Measurements from ENCODE around the gene SAP25.
A peak's percentile ranks its signal among the peaks of the same experiment; 100 is the strongest.

The SAP25 gene
- total RNA-seq, result 0 reads per million in 3 experiments

DNA sequence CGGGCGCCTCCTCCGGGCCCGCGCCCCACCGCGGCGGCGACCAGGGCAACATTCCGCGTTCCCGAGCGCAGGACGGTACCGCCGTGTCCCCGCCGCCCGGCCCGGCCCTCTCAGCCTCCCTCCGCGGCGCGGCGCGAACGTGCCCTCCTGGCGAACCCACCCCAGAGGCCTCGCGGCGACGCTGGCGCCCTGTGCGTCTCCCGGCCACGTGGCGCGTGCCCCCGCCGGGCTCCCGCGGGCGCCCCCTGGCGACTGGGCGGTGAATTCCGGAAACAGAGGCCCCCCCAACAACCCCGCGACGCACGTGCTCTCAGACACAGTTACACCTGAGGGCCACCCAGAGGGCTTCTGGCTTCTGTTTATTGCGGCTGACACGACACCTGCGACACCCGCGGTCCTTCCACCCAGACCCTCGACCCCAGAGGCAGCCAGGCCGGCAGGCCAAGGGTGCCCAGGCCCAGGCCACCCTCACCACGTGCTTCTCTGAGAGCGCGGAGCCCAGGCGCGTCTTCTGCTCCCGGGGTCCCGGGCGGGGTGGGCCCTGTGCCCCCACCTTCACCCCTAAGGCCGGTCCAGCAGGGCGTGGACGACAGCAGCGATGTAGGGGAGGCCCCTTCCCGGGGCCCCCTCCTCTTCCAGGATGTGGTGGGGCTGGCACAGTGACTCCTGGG is at the start of gene SAP25:
Gene SAP25, minus strand, starts transcription at position 210 of the 671 bp plus-strand sequence. Its CDS starts 158 bp downstream, at position 52.
- DNase-seq, result no peak

DNA sequence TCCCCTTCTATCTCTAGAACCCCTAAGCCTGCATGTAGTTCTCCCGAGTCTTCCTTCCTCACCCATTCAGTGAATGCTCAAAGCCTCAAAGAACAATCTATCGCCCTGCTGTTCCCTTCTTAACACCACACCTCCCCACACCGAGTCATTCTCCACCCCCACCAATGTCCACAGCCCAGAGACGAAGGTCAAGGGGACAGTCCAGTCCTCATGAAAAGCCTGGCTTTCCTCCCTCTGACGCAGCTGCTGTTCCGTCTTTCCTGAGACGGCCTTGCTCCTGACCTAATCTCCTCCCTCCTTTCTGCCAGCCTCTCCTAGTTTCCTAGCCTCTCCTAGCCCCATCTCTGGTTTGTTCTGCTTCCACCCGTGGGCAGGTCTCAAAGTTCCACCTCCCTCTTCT is 47.9 kb upstream of the SAP25 start:
- DNase-seq, result no peak

DNA sequence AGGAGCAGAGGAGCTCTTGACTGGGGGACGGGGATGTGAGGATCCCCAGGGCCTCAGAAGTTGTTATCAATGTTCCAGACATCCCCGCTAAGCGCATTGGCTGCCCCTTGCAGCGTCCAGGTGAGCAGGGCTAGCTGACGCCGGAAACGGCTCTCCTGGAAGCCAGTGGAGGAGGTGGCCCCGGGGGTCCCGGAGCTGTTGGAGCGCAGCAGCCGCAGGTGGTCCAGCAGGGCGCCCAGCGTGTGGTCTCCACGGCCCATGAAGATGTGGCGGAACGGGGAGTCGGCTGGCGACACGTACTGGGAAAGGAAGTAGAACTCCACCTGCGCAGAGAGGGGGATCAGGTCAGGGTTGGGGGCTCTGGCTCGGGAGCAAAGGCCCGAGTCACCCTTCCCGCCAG is 47.1 kb upstream of the SAP25 start:
- no peak for DNase-seq

DNA sequence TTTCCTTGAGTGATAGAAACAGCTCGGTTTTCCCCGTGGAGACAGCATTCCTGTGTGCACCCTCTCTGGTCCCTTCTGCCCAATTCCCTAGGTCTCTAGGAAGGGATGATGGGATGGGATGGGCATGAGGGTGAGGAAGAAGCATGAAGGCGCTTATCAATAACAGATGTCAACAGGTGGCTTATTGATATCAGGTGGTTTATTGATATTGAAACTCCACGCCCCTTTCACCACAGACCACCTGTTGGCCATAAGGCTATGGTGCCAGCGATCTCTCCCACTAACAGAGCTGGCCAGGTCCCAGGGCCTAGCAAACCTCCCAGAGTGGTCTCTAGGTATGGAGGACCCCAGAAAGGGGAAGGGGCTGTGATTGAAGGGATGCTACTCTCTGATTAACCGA is 46.5 kb upstream of the SAP25 start:
- no peak for DNase-seq

DNA sequence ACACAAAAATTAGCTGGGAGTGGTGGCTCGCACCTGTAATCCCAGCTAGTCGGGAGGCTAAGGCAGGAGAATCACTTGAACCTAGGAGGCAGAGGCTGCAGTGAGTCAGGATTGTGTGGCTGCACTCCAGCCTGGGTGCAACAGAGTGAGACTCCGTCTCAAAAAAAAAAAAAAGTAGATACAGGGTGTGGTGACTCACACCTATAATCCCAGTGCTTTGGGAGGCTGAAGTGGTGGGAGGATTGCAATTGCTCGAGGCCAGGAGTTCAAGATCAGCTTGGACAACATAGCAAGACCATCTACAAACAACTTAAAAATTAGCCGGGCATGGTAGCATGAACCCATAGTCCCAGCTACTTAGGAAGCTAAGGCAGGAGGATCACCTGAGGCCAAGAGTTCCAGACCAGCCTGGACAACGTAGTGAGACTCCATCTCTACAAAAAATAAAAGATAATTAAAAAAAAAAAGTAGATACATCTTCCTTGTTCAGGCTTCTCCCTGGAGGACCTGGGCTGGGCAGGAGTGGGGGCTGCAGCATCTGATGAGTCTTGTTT is 40.7 kb upstream of the SAP25 start:
- DNase-seq, result no peak

DNA sequence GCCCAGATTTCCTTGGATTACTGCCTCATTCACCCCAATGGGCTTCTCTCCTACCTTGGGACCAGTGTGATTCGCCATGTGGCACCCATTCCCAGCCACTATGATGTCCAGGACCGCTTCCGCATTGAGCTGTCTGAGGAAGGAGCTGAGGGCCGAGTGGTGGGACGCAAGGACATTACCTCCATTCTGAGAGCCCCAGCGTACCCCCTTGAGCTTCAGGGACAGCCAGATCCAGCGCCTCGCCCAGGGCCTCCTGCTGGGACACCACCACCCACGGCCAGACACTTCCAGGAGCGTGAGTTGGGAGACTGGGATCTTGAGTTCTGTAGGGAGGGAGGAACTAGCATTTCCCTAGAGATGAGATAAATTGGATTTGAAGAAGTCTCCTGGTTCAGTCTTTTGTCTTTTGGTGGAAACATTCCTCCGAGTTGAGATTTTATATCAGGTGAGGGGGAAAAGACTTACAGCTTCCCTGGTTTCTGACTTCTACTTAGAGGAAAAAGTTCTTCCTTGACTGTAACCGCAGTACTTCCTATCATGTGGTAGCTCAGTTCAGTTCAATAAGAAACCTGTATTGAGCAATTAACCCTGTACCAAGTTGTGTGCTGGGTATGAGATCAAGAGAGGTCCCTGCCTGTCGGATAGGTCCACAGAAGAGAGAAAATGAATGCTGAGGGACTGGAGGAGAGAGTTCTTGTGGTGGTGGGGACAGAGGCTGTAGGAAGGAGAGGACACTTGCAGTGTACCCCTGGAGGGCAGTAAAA is 39.9 kb upstream of the SAP25 start:
- DNase-seq, result no peak

DNA sequence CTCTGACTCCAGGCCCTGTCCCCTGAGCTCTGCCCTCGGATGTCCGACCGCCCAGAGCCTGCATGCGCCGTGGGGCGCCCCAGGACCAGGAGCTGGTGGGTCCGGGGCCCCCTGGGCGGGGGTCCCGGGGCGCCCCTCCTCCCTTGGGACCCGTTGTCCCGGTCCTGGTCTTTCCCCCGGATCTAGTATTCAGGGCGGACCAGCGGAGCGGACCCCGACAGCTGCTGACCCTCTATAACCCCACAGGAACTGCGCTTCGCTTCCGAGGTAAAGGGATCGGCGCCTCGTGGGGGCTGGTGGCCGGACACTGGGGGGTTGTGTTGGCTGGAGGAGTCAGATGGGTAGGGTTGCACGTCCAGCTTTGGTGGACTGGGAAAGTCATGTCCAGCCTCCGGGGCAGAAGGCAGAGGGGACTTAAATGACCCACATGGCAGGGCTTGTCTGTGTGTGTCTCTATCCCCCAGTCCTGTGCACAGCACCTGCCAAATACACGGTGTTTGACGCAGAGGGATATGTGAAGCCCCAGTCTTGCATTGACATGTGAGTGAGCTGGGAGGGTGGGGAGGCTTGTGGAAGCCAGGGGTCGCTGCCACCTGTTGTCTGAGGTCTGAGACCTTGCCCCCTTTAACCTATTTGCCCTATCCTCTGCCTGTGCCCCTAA is 39.2 kb upstream of the SAP25 start:
- DNase-seq, result no peak

DNA sequence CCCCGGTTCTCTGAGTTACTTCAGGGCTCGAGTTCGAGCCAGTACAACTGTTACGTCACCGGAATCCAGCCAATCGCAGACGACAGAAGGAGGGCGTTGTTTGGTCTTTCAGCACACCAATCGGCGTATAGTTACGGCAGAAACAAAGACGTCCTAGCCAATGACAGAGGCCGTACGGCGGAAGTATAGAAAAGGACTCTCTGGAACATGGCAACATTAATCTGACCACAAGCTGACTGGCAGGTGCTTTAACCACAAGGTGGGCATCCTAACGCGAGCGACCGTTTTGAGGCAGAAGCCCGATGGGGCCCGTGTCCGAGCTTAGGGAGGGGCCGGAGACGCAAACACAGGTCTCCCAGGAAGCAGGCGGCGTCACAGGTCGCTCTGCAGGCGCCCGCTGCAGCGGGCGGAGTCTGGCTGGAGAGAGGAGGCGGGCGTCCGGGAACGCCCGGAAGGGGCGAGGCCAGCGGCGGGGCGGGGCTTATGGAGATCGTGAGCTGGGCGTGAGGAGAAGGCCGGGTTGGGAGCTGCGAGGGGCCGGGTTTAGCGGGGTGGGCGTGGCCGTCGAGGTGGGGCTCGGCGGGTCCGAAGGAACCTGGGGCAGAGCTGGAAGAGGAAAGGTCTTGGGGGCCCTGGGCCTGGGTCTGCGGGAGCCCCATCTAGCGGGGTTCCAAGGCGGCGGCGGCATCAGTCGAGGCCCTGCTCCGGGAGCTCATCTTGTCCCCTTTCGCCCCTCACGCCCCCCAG is 38.5 kb upstream of the SAP25 start, which contains the start of gene MOSPD3:
Gene MOSPD3, plus strand, starts transcription at position 558 of the 747 bp plus-strand sequence. CDS start 252 bp downstream, outside the sequence.
- peak; percentile 97 for DNase-seq

DNA sequence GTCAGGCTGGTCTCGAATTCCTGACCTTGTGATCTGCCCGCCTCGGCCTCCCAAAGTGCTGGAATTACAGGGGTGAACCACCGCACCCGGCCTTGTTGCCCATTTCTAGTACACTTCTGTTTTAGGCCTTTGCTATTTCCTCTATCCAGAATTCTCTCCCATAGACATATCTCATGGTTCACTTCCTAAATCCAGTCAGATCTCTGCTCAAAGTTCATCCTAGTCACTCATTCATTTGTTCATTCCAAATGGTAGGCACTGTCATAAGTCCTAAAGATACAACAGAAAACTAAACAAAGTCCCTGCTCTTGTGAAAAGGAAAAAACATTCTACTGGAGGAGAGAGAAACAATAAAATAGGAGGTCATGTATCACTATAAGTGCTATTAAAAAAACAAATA is 36.3 kb upstream of the SAP25 start:
- no peak for DNase-seq

DNA sequence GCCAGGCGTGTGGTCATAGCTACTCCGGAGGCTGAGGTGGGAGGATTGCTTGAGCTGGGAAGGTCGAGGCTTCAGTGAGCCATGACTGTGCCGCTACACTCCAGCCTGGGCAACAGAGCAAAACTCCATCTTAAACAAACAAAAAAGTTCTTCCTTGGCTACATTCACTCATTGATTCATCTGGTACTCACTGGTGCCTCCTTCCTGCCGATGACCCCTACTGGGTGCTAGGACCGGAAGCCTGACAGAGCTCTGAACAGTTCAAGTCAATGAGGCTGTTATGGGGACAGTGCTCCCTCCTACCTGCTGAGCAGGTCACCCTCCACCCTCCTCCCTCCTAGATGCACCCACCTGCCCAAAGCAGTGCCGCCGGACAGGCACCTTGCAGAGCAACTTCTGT is 33.4 kb upstream of the SAP25 start:
- DNase-seq, result no peak

DNA sequence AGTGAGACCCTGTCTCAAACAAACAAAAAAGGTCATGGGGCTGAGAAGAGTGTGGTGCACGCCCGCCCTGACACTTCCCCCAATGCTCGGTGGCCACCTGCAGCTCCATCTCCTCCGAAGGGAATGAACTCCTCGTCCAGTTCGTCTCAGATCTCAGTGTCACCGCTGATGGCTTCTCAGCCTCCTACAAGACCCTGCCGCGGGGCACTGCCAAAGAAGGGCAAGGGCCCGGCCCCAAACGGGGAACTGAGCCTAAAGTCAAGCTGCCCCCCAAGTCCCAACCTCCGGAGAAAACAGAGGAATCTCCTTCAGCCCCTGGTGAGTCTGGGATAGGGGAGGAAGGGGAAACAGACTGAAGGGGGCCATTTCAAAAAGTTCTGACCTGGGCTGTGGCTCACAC is 32.6 kb upstream of the SAP25 start:
- DNase-seq, result no peak

DNA sequence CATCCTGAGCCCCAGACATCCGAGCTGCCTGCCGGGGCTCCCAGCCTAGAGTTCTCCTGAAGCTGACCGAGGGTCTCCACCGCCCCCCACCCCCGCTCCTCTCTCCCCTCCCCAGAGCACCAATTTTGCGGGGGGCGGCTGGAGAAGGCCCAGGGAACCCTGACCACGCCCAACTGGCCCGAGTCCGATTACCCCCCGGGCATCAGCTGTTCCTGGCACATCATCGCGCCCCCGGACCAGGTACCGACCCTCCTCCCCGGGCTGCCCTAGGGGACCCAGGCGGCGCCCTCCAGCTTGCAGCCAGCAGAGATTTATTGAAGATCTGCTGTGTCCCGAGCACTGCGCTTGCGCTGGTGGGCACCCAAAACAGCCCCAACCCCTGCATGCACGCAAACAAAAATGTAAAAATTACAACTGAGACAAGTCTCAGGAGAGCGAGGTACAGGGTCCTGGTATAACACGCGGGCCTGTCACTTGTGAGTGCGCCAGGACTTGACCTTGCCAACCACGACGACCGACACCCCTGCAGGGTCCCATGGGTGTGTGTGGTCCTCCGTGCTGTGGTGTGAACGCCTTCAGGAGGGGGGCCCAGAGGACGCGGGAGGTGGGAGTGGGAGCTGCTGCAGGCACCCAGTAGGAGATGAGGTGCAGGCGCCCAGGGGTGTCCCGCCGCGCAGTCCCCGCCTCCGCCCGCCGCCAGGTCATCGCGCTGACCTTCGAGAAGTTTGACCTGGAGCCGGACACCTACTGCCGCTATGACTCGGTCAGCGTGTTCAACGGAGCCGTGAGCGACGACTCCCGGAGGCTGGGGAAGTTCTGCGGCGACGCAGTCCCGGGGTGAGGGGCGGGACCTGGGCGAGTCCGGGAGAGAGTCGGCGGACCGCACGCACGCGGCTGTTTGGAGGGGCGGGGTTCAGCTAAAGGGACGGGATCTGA is 31.5 kb upstream of the SAP25 start:
- no peak for DNase-seq

DNA sequence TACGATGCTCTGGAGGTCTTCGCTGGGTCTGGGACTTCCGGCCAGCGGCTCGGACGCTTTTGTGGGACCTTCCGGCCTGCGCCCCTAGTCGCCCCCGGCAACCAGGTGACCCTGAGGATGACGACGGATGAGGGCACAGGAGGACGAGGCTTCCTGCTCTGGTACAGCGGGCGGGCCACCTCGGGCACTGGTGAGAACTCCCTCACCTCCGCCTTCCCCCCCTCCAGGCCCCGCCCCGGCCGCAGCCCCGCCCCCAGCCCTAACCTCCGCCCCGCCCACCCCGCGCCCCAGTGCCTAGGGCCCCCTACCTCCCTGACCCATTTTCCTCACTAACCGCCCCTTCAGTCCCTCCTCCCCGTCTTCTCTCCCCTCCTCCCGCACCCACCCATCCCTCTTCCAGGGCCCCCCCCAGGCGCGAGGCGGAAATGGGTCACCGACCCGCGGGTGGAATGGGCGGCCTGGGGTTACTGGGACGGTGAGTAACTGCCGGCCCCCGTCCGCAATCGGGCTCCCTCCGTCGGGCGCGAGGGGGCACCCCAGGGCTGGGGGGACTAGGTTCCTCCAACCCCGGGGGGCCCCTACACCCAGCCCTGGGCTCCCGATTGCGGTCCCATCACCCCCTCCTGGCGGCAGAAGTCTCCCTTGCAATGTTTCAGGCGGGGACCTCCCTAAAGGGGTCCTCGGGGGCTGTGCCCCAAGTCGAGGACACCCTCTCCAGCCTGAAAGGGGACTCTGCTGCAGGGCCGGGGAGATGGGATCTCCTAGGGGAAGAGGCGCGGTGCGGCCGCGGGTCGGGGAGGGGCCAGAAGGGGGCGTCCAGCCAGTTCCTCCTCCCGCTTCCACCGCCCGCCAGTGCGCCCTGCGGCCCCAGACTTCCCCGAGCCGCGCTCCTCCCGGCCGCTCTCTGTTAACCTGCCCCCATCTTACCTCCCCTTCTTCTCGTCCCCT is 30.6 kb upstream of the SAP25 start:
- peak; percentile 57 for DNase-seq

DNA sequence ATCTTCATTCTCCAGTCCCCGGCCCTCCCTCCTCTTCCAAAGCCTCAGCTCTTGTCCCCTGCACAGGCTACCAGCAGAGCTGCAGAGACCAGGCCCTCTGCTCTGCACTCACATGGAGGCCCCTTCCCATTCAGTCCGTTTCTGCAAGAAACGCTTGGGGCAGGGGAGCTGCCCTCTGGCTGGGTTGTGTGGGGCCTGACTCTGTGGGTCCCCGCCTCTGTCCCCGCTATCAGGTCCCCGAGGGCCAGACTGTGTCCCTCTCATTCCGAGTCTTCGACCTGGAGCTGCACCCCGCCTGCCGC is 30.0 kb upstream of the SAP25 start:
- no peak for DNase-seq

DNA sequence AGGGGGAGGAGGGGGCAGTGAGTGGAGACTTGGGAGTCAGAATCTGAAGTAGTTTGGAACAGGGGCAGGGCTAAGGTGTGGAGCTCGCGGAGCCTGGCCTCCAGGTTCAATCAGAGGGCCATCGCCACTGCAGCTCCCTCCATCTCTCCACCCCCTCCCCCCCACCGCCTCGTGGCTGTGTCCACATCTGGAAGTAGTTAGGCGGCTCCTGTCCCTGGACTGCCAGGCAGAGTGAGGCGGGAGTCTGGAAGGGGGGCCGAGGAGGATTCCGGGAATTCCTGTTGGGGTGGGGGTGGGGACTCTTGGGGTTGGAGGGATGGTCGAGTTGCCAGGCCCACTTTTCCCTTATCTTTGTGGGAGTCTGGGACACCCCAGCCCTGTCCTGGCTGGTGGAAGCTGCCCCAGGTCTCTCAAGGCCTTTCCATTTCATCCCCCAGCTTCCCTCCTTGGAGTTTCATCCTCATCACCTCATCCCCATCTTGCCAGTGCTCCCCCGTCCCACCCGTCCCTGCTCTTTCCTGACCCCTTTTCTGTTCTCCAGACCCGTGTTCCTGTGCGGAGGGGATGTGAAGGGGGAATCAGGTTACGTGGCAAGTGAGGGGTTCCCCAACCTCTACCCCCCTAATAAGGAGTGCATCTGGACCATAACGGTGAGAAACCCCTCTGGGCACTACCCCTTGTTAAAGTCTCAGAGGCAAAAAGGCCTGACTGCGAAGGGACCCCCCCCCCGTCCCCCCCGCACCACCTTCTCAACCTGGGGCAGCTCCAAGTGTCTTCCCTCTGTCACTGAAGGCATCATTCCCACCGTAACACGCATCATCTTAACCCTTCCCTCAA is 29.4 kb upstream of the SAP25 start:
- DNase-seq, result no peak

DNA sequence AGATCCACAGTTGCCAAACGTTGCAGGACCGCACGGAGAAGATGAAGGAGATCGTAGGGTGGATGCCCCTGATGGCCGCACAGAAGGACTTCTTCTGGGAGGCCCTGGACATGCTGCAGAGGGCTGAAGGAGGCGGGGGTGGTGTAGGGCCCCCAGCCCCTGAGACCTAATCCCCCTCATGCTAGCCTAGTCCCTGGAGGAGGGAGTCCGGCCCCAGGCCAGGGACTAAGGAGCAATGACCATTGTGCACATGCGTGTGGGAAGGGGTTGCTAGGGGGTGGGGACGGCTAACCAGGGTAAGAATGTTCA is 27.0 kb upstream of the SAP25 start:
- DNase-seq, result no peak

DNA sequence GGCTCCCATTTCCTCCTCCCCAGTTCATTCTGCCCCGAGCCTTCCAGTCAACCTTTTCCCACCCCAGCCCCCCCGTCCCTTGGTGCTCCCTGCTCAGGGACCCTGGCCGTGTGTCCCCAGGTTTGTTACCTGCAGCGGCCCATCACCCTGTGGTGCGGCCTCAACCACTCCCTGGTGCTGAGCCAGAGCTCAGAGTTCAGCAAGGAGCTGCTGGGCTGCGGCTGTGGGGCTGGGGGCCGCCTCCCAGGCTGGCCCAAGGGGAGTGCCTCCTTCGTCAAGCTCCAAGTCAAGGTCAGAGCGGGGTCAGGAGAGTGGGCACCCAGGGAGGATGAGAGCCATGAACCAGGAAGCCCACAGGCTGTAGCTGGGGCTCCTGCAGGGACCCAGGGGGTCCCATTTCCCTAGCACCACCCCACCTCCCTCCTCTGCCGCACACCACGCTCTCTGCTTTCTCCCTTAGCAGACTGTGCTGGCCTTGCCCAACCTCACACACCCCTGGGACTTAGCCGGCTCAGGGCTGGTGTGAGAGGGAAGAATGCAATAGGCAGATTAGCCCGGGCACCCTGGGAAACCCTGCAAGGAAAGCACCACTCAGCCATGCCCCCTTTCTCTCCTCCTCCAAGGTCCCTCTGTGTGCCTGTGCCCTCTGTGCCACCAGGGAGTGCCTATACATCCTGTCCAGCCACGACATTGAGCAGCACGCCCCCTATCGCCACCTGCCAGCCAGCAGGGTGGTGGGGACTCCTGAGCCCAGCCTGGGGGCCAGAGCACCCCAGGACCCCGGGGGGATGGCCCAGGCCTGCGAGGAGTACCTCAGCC is 26.4 kb upstream of the SAP25 start:
- DNase-seq, result no peak

DNA sequence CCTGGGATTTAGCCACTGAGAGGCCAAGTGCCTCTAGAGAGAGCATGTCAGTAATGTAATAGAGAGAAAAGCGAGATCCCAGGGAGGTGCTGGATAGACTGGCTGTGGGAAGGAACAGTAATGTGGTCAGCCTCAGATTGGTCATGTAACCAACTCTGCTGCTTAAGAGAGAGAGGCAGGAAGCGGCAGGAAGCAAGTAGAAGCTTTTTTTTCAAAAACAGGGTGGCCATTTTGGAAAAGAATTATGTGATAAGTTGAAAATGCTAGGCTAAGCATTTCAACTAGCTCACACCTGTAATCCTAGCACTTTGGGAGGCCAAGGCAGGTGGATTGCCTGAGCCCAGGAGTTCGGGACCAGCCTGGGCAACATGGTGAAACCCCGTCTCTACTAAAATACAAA is 24.7 kb upstream of the SAP25 start:
- no peak for DNase-seq

DNA sequence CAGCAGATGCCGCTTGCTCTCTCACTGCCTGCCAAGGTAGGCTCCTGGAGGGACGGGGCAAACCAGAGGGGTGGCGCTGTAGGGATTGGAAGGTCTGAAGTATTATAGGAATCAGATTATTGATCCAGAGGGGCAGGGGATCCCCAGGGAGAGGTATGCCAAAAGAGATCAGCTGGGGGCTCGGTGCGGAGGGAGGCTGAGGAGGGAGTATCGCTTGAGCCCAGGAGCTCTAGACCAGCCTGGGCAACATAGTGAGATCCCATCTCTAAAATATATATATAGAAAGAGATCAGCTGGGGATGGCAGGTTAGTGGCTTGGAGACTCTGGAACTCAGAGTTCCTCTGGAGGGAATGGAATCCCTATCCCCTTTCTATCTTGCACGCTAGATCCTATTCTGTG is 21.5 kb upstream of the SAP25 start:
- DNase-seq, result no peak

Measured in central memory CD4-positive, alpha-beta T cell (primary cell).